Measurements from ENCODE around the gene SEC14L2. TPM values are rescaled to one million over a fixed set of nuclear protein-coding genes. Genes with fewer than 3 reads are reported as not detected.

SEC14L2 gene
- total and polyA plus RNA-seq, 2 of the 8 experiments (the other 6 are each of a cell fraction or from before 2014, with no cell fraction given) = 2.8 to 3.2 TPM

DNA sequence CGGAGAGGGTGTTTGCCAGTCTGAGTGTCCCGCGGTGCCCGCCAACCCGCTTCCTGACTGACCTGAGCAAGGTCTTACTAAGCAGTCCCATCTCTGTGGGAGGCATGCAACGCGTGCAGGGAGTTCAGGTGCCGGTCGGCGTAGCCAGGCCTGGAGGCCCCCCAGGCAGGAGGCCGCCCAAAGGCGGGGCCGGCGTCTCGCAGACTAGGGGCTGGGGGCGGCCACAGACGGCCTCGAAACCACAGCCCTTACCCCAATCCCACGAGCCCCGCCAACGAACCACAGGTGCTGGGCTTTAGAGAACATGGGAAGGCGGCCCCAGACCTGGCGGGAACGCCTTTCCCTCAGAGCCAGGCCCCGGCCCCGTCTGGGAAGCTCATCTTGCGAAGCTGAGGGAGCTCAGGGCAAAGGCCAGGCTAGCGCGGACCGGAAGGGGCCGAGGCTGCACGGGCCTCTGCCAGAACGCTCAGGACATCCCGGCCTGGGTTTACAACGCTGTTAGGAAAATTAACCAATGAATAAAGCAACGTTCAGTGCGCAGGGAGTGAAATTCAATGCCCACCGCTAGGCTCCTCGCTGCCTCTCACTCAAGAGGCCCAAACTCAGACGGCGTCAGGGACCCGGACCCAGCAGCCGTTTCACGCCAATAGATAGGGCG is 26.6 kb downstream of the SEC14L2 start (continued):
- TF ChIP-seq POLR2AphosphoS5 (IDR thresholded peaks at IDR 0.05; ENCODE audit: low read depth, low read length) (peak; percentile 21), NRF1 (IDR thresholded peaks at IDR 0.05; ENCODE audit: low read depth, low read length) (no peak), USF2 (IDR thresholded peaks at IDR 0.05; ENCODE audit: low read length) (no peak), E2F6 (IDR thresholded peaks at IDR 0.05) (peak; percentile 89), CHD7 (IDR thresholded peaks at IDR 0.05; ENCODE audit: insufficient replicate concordance, low read length) (no peak), CREB1 (IDR thresholded peaks at IDR 0.05) (no peak), TCF12 (IDR thresholded peaks at IDR 0.05; ENCODE audit: low read depth, low read length) (no peak), SIN3A (conservative IDR thresholded peaks at IDR 0.05 in 1 of 2, IDR thresholded peaks at IDR 0.05 in 1 of 2; ENCODE audit: low read depth in 1 of 2, low read length in 2 of 2) (no peak), SUZ12 (IDR thresholded peaks at IDR 0.05; ENCODE audit: low read length) (0 out of 2 replicates have a peak, but pooled peaks have one; percentile 34)
